WI38 (cell line): Measurements from ENCODE around the gene VTCN1.

Experiments used
- H3K4me3 ChIP-seq: 2 replicates; pipeline ENCODE4 v1.5.1; 2011; ENCODE audit warnings: low read depth, mild to moderate bottlenecking, control low read depth, low read length
- TF ChIP-seq, protein P1 (sequence below): IDR thresholded peaks from 2 replicates; pipeline ENCODE4 v1.5.1; 2012; ENCODE audit warnings: low read depth, mild to moderate bottlenecking, control low read depth, low read length

Gene VTCN1

DNA sequence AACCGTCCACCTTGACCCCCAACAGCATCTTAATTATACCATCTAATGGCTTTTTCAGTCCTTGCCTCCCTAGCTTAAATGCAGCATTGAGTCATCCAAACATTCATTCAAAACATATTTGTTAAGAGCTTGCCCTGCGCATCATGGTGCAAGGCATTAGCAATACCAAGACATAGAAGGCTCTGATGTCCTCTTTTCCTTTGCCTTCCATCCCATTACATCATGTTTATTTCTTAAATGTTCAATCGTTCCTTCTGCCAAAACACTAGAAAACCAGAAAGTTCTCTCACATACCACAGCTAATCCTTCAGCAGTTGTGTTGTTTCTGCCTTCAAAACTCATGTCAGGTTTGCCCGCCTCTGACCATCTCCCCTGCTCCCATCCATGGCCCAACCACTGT lies 29.8 kb upstream of the VTCN1 start:
- no peak overlapping the region for H3K4me3 ChIP-seq
- TF ChIP-seq, protein P1, sequence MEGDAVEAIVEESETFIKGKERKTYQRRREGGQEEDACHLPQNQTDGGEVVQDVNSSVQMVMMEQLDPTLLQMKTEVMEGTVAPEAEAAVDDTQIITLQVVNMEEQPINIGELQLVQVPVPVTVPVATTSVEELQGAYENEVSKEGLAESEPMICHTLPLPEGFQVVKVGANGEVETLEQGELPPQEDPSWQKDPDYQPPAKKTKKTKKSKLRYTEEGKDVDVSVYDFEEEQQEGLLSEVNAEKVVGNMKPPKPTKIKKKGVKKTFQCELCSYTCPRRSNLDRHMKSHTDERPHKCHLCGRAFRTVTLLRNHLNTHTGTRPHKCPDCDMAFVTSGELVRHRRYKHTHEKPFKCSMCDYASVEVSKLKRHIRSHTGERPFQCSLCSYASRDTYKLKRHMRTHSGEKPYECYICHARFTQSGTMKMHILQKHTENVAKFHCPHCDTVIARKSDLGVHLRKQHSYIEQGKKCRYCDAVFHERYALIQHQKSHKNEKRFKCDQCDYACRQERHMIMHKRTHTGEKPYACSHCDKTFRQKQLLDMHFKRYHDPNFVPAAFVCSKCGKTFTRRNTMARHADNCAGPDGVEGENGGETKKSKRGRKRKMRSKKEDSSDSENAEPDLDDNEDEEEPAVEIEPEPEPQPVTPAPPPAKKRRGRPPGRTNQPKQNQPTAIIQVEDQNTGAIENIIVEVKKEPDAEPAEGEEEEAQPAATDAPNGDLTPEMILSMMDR: no peak

GRCh38 chr1:117239467-117239866 lies 28.7 kb upstream of the VTCN1 start:
- H3K4me3 ChIP-seq: no peak overlapping the region
- TF ChIP-seq, protein P1: no peak

DNA sequence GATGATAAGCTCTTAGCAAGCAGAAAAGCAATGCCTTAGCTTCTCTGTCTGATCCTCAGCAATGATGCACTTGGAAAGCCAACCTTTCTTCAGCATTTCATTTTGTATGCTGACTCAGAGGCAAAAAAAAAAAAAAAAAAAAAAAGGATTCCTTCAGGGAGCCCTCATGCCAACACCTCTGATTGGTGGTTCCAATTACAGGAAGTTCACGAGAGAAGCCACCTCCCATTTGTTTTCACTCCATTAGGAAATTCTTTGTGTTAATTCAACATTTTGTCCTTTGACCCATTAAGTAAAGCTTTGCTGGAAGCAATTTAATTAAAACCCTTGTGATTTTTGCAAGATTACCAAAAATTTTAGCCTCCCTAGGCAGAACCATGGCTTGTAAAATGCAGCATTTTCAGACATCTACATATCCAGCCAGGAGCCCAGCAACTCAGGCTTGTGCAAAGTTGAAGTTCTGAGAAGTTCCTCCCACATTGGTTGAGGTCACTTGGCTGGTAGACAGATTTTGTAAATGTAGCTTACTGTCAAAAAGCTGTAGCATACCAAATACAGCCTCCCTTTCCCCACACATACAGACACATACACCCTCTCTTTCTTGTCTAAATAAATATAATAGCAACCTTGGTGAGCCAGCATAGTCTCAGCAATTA lies 27.1 kb upstream of the VTCN1 start:
- TF ChIP-seq, protein P1: no peak
- no peak overlapping the region for H3K4me3 ChIP-seq

DNA sequence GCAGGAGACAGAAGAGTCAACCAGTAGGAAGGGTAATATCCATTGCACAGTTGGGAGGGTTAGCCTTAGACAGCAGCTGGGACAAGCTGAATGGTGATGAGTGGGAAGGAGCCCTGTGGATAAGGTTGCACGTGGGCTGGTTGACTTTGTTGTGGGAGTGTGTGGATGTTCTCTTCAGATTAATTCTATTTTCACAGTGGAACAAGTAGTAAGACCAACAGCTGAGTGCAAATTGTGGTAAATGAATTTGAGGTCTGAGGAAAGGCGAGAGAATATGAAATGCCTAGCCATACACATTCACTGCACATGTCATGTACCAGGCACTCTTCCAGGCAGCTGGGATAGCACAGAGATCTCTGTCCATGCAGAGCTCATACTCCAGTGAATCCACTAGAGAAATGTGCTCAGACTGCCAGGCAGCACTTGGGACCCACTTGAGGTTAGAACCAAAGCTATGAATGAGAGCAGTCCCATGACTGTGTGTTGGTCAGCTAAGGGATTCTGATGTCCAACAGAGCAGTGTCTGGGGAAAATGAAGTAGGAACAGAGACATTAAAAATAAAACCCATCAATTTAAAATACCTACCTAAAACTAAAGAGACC lies 25.2 kb upstream of the VTCN1 start:
- H3K4me3 ChIP-seq: no peak overlapping the region
- TF ChIP-seq, protein P1: no peak

DNA sequence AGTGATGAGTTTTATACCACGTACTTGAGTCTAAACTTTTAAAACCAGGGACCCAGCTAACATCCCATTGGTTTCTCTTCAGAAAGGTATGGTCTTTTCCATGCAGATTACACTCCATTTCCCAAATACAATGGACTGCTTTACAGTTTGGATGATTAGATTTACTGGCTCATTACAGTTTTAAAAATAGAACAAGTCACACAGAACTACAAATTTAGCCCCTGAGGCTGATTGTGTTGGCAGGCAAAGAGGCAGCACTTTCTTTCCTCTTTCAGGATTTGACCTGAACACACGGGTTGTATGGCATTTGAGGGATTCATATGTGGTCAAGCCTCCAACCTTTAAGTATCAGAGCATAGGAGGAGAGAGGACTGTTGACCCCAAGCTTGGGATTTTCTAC lies 21.8 kb upstream of the VTCN1 start:
- H3K4me3 ChIP-seq: no peak overlapping the region
- TF ChIP-seq, protein P1: no peak

DNA sequence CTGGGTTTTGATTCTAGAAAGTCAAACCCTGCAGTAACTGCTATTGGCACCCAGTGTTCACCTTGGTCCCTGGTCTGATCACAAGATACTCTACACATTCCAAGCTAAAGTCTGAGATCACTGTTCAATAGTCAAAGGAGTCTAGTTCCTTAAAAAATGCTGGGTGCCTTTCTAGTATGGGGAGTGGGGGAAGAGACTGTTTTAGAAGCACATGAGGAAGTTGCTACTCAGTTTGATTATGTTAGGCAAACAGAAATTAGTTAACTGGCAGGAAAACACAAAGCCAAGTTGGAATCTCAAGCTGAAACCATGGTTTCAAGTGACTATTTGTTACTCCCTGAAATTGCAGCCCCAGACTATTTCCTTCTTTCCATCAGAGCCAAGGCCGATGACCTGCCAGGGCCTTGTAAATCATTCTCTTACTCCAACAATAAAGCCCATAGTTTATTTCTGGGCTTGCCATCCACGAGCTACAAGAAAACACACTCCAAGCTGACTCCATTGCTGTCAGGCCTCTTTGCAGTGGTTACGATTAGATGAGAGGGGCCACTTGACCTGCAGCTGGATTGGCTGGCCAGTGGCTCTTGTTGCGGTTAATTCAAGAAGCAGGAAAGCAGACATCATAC lies 21.1 kb upstream of the VTCN1 start:
- H3K4me3 ChIP-seq: no peak overlapping the region
- TF ChIP-seq, protein P1: no peak

- no peak overlapping the region for H3K4me3 ChIP-seq
These were observed 20.6 kb upstream of the VTCN1 start for GRCh38 chr1:117231312-117231711.

More at GRCh38 chr1:117231312-117231711, 20.6 kb upstream of the VTCN1 start:
- TF ChIP-seq, protein P1: no peak
